NT2/D1 (cell line): Measurements from ENCODE around the gene FOXP4.

Source experiments
- DNase-seq: peaks from one replicate; pipeline ENCODE4 v3.0.0-alpha.2; 2011; ENCODE audit warnings: low read depth, low spot score
- H3K27me3 ChIP-seq: 2 replicates; pipeline ENCODE4 v1.6.0; 2011; ENCODE audit warnings: mild to moderate bottlenecking; ENCODE audit not compliant: insufficient read length, insufficient read depth
- H3K36me3 ChIP-seq: 2 replicates; pipeline ENCODE4 v1.6.1; 2011; ENCODE audit warnings: mild to moderate bottlenecking, low read length, mixed read lengths; ENCODE audit not compliant: insufficient read depth, insufficient read length
- H3K4me1 ChIP-seq: 2 replicates; pipeline ENCODE4 v1.5.1; 2011; ENCODE audit not compliant: insufficient read depth, insufficient read length
- H3K4me3 ChIP-seq: 2 replicates; pipeline ENCODE4 v1.5.1; 2011; ENCODE audit warnings: low read depth; ENCODE audit not compliant: insufficient read length
- H3K9ac ChIP-seq: 2 replicates; pipeline ENCODE4 v1.6.0; 2011; ENCODE audit warnings: low read depth; ENCODE audit not compliant: insufficient read length
- H3K9me3 ChIP-seq: 2 replicates; pipeline ENCODE4 v1.5.1; 2011; ENCODE audit warnings: mild to moderate bottlenecking, low read length; ENCODE audit not compliant: insufficient read depth
- SUZ12 ChIP-seq: IDR thresholded peaks from 2 replicates; pipeline ENCODE4 v1.6.1; 2011; ENCODE audit not compliant: insufficient read length, insufficient read depth; ENCODE audit errors: extremely low read depth
- YY1 ChIP-seq: IDR thresholded peaks from 2 replicates; pipeline ENCODE4 v1.6.1; 2011; ENCODE audit not compliant: insufficient read length, insufficient read depth
- ZNF274 ChIP-seq: IDR thresholded peaks from 2 replicates; pipeline ENCODE4 v1.6.1; 2011; ENCODE audit warnings: mild to moderate bottlenecking, low read depth, low read length

FOXP4 gene

GRCh38 chr6:41523915-41524633 lies 22.1 kb upstream of the FOXP4 start:
- H3K9ac ChIP-seq: no peak overlapping the region
- H3K4me1 ChIP-seq: peaks cover 8% of the 10 kb centered on the region
- H3K36me3 ChIP-seq: no peaks in the 10 kb centered on the region
- H3K4me3 ChIP-seq: no peak overlapping the region
- no peak for TF ChIP-seq ZNF274
- TF ChIP-seq YY1: no peak
- TF ChIP-seq SUZ12: no peak
- DNase-seq: no peak
- no peaks in the 10 kb centered on the region for H3K9me3 ChIP-seq
- peaks cover 25% of the 10 kb centered on the region for H3K27me3 ChIP-seq

DNA sequence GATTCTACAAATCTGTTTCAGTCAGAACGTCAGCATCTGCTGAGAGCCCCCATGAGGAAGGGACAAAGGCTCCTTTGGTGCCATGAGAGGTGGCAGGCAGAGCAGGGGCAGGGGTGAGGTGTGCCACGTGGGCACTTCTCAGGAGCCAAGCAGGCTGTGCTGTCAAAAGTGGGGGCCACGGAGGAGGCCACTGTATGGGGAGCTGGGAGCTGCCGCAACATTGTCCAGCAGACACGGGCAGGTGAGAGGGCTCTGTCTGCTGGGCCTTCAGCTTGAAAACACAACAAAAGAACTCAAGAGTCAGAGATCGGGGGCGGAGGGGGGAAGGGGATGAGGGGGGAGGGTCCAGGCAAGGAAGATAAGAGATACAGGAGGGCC lies 21.6 kb upstream of the FOXP4 start:
- H3K27me3 ChIP-seq: peaks cover 30% of the 10 kb centered on the region
- H3K9me3 ChIP-seq: no peaks in the 10 kb centered on the region
- TF ChIP-seq ZNF274 (no peak), SUZ12 (no peak), YY1 (no peak)
- H3K4me3 ChIP-seq: no peak overlapping the region
- H3K36me3 ChIP-seq: no peaks in the 10 kb centered on the region
- H3K4me1 ChIP-seq: peaks cover 8% of the 10 kb centered on the region
- DNase-seq: no peak
- no peak overlapping the region for H3K9ac ChIP-seq

DNA sequence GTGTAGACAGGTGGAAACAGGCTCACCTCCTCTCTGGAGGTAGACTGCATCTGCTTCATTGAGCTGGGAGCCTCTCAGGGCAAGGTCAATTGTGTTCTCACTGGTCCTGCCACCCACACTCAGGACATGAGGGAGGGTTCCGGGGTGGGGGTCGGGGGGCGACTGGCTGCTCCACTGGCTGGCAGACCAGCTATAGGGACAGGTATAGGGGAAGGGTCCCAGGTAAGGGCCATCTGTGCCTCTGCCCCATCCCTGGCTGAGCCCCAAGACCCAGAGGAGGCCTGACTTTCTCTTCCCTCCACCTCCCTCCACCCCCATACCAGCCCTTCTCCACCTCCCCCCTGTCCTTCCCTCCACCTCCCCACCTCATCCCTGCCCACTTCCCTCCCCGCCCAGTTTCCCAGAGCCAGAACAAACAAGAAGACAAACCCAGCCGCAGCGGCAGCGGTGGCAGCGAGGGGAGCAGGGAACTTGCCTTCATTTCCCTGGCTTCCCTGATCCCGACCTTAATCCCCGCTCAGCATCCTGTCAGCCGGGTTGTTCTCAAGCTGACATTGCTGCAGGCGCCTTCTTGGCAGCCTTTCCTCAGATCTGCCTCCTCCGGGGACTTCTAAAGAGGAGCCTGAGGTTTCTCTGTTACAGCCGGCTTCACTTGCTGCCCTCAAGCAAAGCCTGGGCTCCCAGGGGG lies 18.3 kb upstream of the FOXP4 start:
- Histone ChIP-seq H3K9ac (no peak overlapping the region), H3K9me3 (no peaks in the 10 kb centered on the region), H3K27me3 (peaks cover 34% of the 10 kb centered on the region), H3K4me3 (no peak overlapping the region), H3K36me3 (no peaks in the 10 kb centered on the region), H3K4me1 (peaks cover 7% of the 10 kb centered on the region)
- DNase-seq: no peak
- TF ChIP-seq SUZ12 (no peak), YY1 (no peak)

- no peak for TF ChIP-seq ZNF274
- no peak for TF ChIP-seq YY1
- TF ChIP-seq SUZ12: no peak
- DNase-seq: no peak
- Histone ChIP-seq H3K27me3 (peaks cover 34% of the 10 kb centered on the region), H3K4me1 (peaks cover 4% of the 10 kb centered on the region), H3K36me3 (no peaks in the 10 kb centered on the region), H3K9ac (no peak overlapping the region), H3K9me3 (peaks cover 1% of the 10 kb centered on the region; the same call in 1 of the 2 replicates), H3K4me3 (no peak overlapping the region)
Observed at GRCh38 chr6:41528409-41528963, 17.7 kb upstream of the FOXP4 start.

- Histone ChIP-seq H3K36me3 (no peaks in the 10 kb centered on the region), H3K9me3 (peaks cover 3% of the 10 kb centered on the region; the same call in 1 of the 2 replicates), H3K9ac (no peak overlapping the region), H3K4me3 (no peak overlapping the region), H3K27me3 (peaks cover 34% of the 10 kb centered on the region), H3K4me1 (peaks cover 4% of the 10 kb centered on the region)
- TF ChIP-seq SUZ12 (no peak), YY1 (no peak), ZNF274 (no peak)
- no peak for DNase-seq
Observed at GRCh38 chr6:41529049-41529448, 17.1 kb upstream of the FOXP4 start.

GRCh38 chr6:41529970-41530369 lies 16.2 kb upstream of the FOXP4 start:
- peaks cover 3% of the 10 kb centered on the region; the same call in 1 of the 2 replicates for H3K9me3 ChIP-seq
- H3K4me3 ChIP-seq: no peak overlapping the region
- no peak overlapping the region for H3K9ac ChIP-seq
- H3K4me1 ChIP-seq: peaks cover 3% of the 10 kb centered on the region
- H3K36me3 ChIP-seq: no peaks in the 10 kb centered on the region
- no peak for DNase-seq
- peaks cover 38% of the 10 kb centered on the region for H3K27me3 ChIP-seq
- TF ChIP-seq YY1 (no peak), SUZ12 (no peak), ZNF274 (no peak)

DNA sequence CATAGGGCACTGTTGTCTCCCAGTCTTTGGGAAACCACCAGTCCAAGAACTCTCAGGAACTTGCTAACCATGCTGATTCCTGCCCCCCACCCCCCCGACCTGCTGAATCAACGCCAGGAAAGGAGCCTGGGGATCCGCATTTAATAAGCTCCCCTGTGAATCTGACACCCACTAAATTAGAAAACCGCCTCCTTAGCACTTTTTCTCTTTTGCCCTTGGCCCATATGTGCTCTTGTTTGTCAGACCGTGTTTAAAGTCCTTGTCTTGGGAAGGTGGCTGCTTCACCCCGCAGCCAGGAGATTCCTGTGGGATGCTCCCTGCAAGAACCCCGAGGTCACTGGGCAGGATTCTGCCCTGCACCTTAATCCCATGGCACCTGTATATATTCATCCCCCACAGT lies 15.7 kb upstream of the FOXP4 start:
- Histone ChIP-seq H3K9ac (no peak overlapping the region), H3K27me3 (peaks cover 38% of the 10 kb centered on the region), H3K4me1 (peaks cover 3% of the 10 kb centered on the region), H3K36me3 (no peaks in the 10 kb centered on the region), H3K4me3 (no peak overlapping the region), H3K9me3 (peaks cover 3% of the 10 kb centered on the region; the same call in 1 of the 2 replicates)
- no peak for DNase-seq
- TF ChIP-seq YY1 (no peak), SUZ12 (no peak), ZNF274 (no peak)
